ENCODE measurements around the gene FGF22. TPM values are rescaled to one million over a fixed set of nuclear protein-coding genes. Genes with fewer than 3 reads are reported as not detected.

FGF22 gene
- total and polyA plus RNA-seq, 2 of the 13 experiments (the other 11 are each of a cell fraction or from before 2014, with no cell fraction given) = 0.24 TPM; not detected in 1

GRCh38 chr19:679418-680286 is 40.0 kb downstream of the FGF22 start (continued):
- no peak; the same call in 1 of the 2 replicates for TF ChIP-seq ARID4A (CRISPR knock-in tag; IDR thresholded peaks at IDR 0.05; ENCODE audit: borderline replicate concordance)
- TF ChIP-seq HMG20A (CRISPR knock-in tag; IDR thresholded peaks at IDR 0.05; ENCODE audit: borderline replicate concordance) = no peak
- TF ChIP-seq CENPT (CRISPR knock-in tag; IDR thresholded peaks at IDR 0.05; ENCODE audit: low read depth) = no peak
- no peak for TF ChIP-seq ETV6 (CRISPR knock-in tag; conservative IDR thresholded peaks at IDR 0.05)
- no peak for TF ChIP-seq ZNF326 (CRISPR knock-in tag; IDR thresholded peaks at IDR 0.05; ENCODE audit: borderline replicate concordance)
- no peak for TF ChIP-seq ZNF292 (CRISPR knock-in tag; IDR thresholded peaks at IDR 0.05; ENCODE audit: borderline replicate concordance, low read depth)
- TF ChIP-seq RAD51 (IDR thresholded peaks at IDR 0.05; ENCODE audit: borderline replicate concordance) = no peak
- TF ChIP-seq TARDBP (CRISPR knock-in tag; IDR thresholded peaks at IDR 0.05) = no peak
- TF ChIP-seq ISL2 (CRISPR knock-in tag; IDR thresholded peaks at IDR 0.05) = no peak
- no peak for TF ChIP-seq AHDC1 (CRISPR knock-in tag; IDR thresholded peaks at IDR 0.05; ENCODE audit: borderline replicate concordance)
- no peak for TF ChIP-seq KLF15 (CRISPR knock-in tag; IDR thresholded peaks at IDR 0.05; ENCODE audit: borderline replicate concordance)
- TF ChIP-seq, protein P1, sequence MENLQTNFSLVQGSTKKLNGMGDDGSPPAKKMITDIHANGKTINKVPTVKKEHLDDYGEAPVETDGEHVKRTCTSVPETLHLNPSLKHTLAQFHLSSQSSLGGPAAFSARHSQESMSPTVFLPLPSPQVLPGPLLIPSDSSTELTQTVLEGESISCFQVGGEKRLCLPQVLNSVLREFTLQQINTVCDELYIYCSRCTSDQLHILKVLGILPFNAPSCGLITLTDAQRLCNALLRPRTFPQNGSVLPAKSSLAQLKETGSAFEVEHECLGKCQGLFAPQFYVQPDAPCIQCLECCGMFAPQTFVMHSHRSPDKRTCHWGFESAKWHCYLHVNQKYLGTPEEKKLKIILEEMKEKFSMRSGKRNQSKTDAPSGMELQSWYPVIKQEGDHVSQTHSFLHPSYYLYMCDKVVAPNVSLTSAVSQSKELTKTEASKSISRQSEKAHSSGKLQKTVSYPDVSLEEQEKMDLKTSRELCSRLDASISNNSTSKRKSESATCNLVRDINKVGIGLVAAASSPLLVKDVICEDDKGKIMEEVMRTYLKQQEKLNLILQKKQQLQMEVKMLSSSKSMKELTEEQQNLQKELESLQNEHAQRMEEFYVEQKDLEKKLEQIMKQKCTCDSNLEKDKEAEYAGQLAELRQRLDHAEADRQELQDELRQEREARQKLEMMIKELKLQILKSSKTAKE (CRISPR knock-in tag; IDR thresholded peaks at IDR 0.05; ENCODE audit: borderline replicate concordance) = no peak
- TF ChIP-seq, protein P2, sequence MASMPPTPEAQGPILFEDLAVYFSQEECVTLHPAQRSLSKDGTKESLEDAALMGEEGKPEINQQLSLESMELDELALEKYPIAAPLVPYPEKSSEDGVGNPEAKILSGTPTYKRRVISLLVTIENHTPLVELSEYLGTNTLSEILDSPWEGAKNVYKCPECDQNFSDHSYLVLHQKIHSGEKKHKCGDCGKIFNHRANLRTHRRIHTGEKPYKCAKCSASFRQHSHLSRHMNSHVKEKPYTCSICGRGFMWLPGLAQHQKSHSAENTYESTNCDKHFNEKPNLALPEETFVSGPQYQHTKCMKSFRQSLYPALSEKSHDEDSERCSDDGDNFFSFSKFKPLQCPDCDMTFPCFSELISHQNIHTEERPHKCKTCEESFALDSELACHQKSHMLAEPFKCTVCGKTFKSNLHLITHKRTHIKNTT (CRISPR knock-in tag; IDR thresholded peaks at IDR 0.05) = no peak
- no peak for TF ChIP-seq SNAI1 (CRISPR knock-in tag; IDR thresholded peaks at IDR 0.05; ENCODE audit: borderline replicate concordance)
- TF ChIP-seq KAT7 (CRISPR knock-in tag; IDR thresholded peaks at IDR 0.05; ENCODE audit: borderline replicate concordance) = peak; percentile 69; the same call in 1 of the 2 replicates
